Prostate gland (tissue), 2 donors: ENCODE results near the gene CELF2.

Experiments
- CTCF ChIP-seq, 4 experiments: fragments of 200-600 bp in 2 of 4; fragments of 450-650 bp in 2 of 4; sonication (generic) in 2 of 4; IDR thresholded peaks; 1 replicate in 3 of 4; 2 replicates in 1 of 4; pipeline ENCODE4 v1.5.1; 2016 to 2019; ENCODE audit warnings: antibody characterized with exemption in 4 of 4, mild to moderate bottlenecking in 2 of 4, moderate library complexity in 2 of 4
- POLR2A ChIP-seq: fragments of 450-650 bp; IDR thresholded peaks from one replicate; pipeline ENCODE4 v1.6.1; 2016; ENCODE audit warnings: antibody characterized with exemption, mild to moderate bottlenecking
- POLR2AphosphoS5 ChIP-seq: sonication (generic); formaldehyde crosslinking; IDR thresholded peaks from one replicate; pipeline ENCODE4 v1.6.1; 2017; ENCODE audit warnings: antibody characterized with exemption

GRCh38 chr10:11142777-11143176, 125.1 kb downstream of the CELF2 start:
- TF ChIP-seq CTCF (IDR thresholded peaks at IDR 0.05) (no peak), POLR2AphosphoS5 (no peak), POLR2A (no peak)
